Rectal smooth muscle tissue (tissue), 1 donor: ENCODE data around the gene AGAP5.
A peak's percentile ranks its signal among the peaks of the same experiment; 100 is the strongest.
"Not testable (repeated sequence)": the region's sequence is repeated elsewhere in the genome, so short reads cannot be mapped to it uniquely, and the experiment has no call there.

ENCODE experiments used
- H3K27ac ChIP-seq: one replicate; pipeline ENCODE4 v1.7.0; 2013; ENCODE audit warnings: low read depth, low read length, inconsistent platforms
- H3K27me3 ChIP-seq: one replicate; pipeline ENCODE4 v1.7.0; 2013; ENCODE audit warnings: low read length; ENCODE audit not compliant: control insufficient read depth, insufficient read depth
- H3K36me3 ChIP-seq: one replicate; pipeline ENCODE4 v1.7.0; 2013; ENCODE audit warnings: low read length; ENCODE audit not compliant: control insufficient read depth, insufficient read depth
- H3K4me1 ChIP-seq: one replicate; pipeline ENCODE4 v1.7.0; 2013; ENCODE audit warnings: low read length; ENCODE audit not compliant: control insufficient read depth, insufficient read depth
- H3K4me3 ChIP-seq: one replicate; pipeline ENCODE4 v1.7.0; 2013; ENCODE audit warnings: low read length
- H3K9ac ChIP-seq: one replicate; pipeline ENCODE4 v1.7.0; 2013; ENCODE audit warnings: low read length

The AGAP5 gene

GRCh38 chr10:73664156-73665040 lies 33.5 kb downstream of the AGAP5 start:
- H3K27ac ChIP-seq, H3K36me3 ChIP-seq, H3K4me1 ChIP-seq, H3K9ac ChIP-seq, H3K4me3 ChIP-seq, H3K27me3 ChIP-seq: not testable (repeated sequence)

- not testable (repeated sequence) for H3K27ac ChIP-seq, H3K27me3 ChIP-seq, H3K9ac ChIP-seq, H3K36me3 ChIP-seq, H3K4me1 ChIP-seq, H3K4me3 ChIP-seq
Observed at GRCh38 chr10:73663621-73664020, 34.3 kb downstream of the AGAP5 start.

- not testable (repeated sequence) for H3K36me3 ChIP-seq, H3K4me1 ChIP-seq, H3K4me3 ChIP-seq, H3K27ac ChIP-seq, H3K9ac ChIP-seq, H3K27me3 ChIP-seq
Observed at GRCh38 chr10:73662705-73663104, 35.2 kb downstream of the AGAP5 start.

- Histone ChIP-seq H3K4me3 (no peak within 1 kb of the TSS), H3K27me3 (no peaks in the 10 kb centered on the region), H3K27ac (no peak within 1 kb of the TSS), H3K9ac (no peak within 1 kb of the TSS), H3K4me1 (no peaks in the 10 kb centered on the region), H3K36me3 (no peaks in the 10 kb centered on the region)
Observed at GRCh38 chr10:73655990-73656298, 42.0 kb downstream of the AGAP5 start, which contains the start of gene SYNPO2L. Gene SYNPO2L (minus strand): TSS chr10:73656029. CDS start chr10:73655922, 107 bp downstream.

GRCh38 chr10:73655257-73655989 lies 42.5 kb downstream of the AGAP5 start:
- Histone ChIP-seq H3K36me3 (no peaks in the 10 kb centered on the region), H3K27ac (no peak overlapping the region), H3K4me3 (no peak overlapping the region), H3K27me3 (no peaks in the 10 kb centered on the region), H3K4me1 (no peaks in the 10 kb centered on the region), H3K9ac (no peak overlapping the region)

- Histone ChIP-seq H3K27me3 (no peaks in the 10 kb centered on the region), H3K4me1 (no peaks in the 10 kb centered on the region), H3K4me3 (no peak overlapping the region), H3K27ac (no peak overlapping the region), H3K36me3 (no peaks in the 10 kb centered on the region), H3K9ac (no peak overlapping the region)
Observed at GRCh38 chr10:73653701-73654100, 44.2 kb downstream of the AGAP5 start.

GRCh38 chr10:73653195-73653594 lies 44.7 kb downstream of the AGAP5 start:
- no peak overlapping the region for H3K27ac ChIP-seq
- no peak overlapping the region for H3K9ac ChIP-seq
- no peaks in the 10 kb centered on the region for H3K27me3 ChIP-seq
- peaks cover 3% of the 10 kb centered on the region for H3K4me1 ChIP-seq
- no peaks in the 10 kb centered on the region for H3K36me3 ChIP-seq
- no peak overlapping the region for H3K4me3 ChIP-seq

GRCh38 chr10:73650537-73651331 lies 47.2 kb downstream of the AGAP5 start:
- no peak overlapping the region for H3K4me3 ChIP-seq
- H3K36me3 ChIP-seq, result no peaks in the 10 kb centered on the region
- peaks cover 5% of the 10 kb centered on the region for H3K4me1 ChIP-seq
- H3K27ac ChIP-seq, result no peak overlapping the region
- no peaks in the 10 kb centered on the region for H3K27me3 ChIP-seq
- no peak overlapping the region for H3K9ac ChIP-seq

- Histone ChIP-seq H3K27ac (no peak overlapping the region), H3K27me3 (no peaks in the 10 kb centered on the region), H3K4me3 (no peak overlapping the region), H3K36me3 (no peaks in the 10 kb centered on the region), H3K4me1 (peaks cover 5% of the 10 kb centered on the region), H3K9ac (no peak overlapping the region)
Observed at GRCh38 chr10:73649876-73650536, 47.9 kb downstream of the AGAP5 start.

- no peak overlapping the region for H3K9ac ChIP-seq
- no peaks in the 10 kb centered on the region for H3K36me3 ChIP-seq
- no peaks in the 10 kb centered on the region for H3K27me3 ChIP-seq
- H3K4me1 ChIP-seq, result peaks cover 5% of the 10 kb centered on the region
- no peak overlapping the region for H3K27ac ChIP-seq
- H3K4me3 ChIP-seq, result no peak overlapping the region
Observed at GRCh38 chr10:73648975-73649829, 48.7 kb downstream of the AGAP5 start.

GRCh38 chr10:73647875-73648651 lies 49.8 kb downstream of the AGAP5 start:
- H3K9ac ChIP-seq, result peak overlapping the region; percentile 59
- H3K27me3 ChIP-seq, result no peaks in the 10 kb centered on the region
- peaks cover 5% of the 10 kb centered on the region for H3K4me1 ChIP-seq
- H3K4me3 ChIP-seq, result peak overlapping the region; percentile 88
- peak overlapping the region; percentile 51 for H3K27ac ChIP-seq
- no peaks in the 10 kb centered on the region for H3K36me3 ChIP-seq
